Parathyroid adenoma (tissue), 2 donors: Measurements from ENCODE around the gene ZRANB3.
A peak's percentile ranks its signal among the peaks of the same experiment; 100 is the strongest.

Experiments
- H2AFZ ChIP-seq: fragments of 300-600 bp; sonication (generic); one replicate; pipeline ENCODE4 v1.7.0; 2017; ENCODE audit warnings: antibody characterized with exemption, mild to moderate bottlenecking
- H3K27ac ChIP-seq: fragments of 300-600 bp; sonication (generic); one replicate; pipeline ENCODE4 v1.7.0; 2017
- H3K27me3 ChIP-seq: fragments of 300-600 bp; sonication (generic); one replicate; pipeline ENCODE4 v1.7.0; 2017; ENCODE audit warnings: low read length; ENCODE audit not compliant: control insufficient read depth, insufficient read depth
- H3K36me3 ChIP-seq: fragments of 300-600 bp; sonication (generic); one replicate; pipeline ENCODE4 v1.7.0; 2017; ENCODE audit warnings: low read length; ENCODE audit not compliant: control insufficient read depth, insufficient read depth
- H3K4me1 ChIP-seq: fragments of 300-600 bp; sonication (generic); one replicate; pipeline ENCODE4 v1.7.0; 2017; ENCODE audit warnings: control low read depth
- H3K4me2 ChIP-seq: fragments of 300-600 bp; sonication (generic); one replicate; pipeline ENCODE4 v1.7.0; 2017; ENCODE audit warnings: low read length
- H3K4me3 ChIP-seq: fragments of 300-600 bp; sonication (generic); one replicate; pipeline ENCODE4 v1.7.0; 2017; ENCODE audit warnings: low read depth, low read length
- H3K79me2 ChIP-seq: fragments of 300-600 bp; sonication (generic); one replicate; pipeline ENCODE4 v1.7.0; 2017; ENCODE audit warnings: control low read depth
- H3K9ac ChIP-seq: fragments of 300-600 bp; sonication (generic); one replicate; pipeline ENCODE4 v1.7.0; 2017; ENCODE audit warnings: mild to moderate bottlenecking
- H3K9me3 ChIP-seq: fragments of 300-600 bp; sonication (generic); one replicate; pipeline ENCODE4 v1.7.0; 2017; ENCODE audit warnings: low read length; ENCODE audit not compliant: control insufficient read depth
- CTCF ChIP-seq: fragments of 300-600 bp; sonication (generic); IDR thresholded peaks from one replicate; pipeline ENCODE4 v1.7.0; 2017; ENCODE audit warnings: antibody characterized with exemption, mild to moderate bottlenecking
- donor health status: primary hyperparathyroidism.

Gene ZRANB3

GRCh38 chr2:135256531-135257260 lies 274.3 kb downstream of the ZRANB3 start:
- H3K27ac ChIP-seq, result no peak overlapping the region
- H3K4me3 ChIP-seq, result no peak overlapping the region
- TF ChIP-seq CTCF, result no peak
- H3K4me1 ChIP-seq, result peaks cover 10% of the 10 kb centered on the region
- H3K36me3 ChIP-seq, result no peaks in the 10 kb centered on the region
- H3K4me2 ChIP-seq, result no peak overlapping the region
- no peaks in the 10 kb centered on the region for H3K9me3 ChIP-seq
- H3K27me3 ChIP-seq, result no peaks in the 10 kb centered on the region
- no peak overlapping the region for H3K9ac ChIP-seq
- H3K79me2 ChIP-seq, result no peaks in the 10 kb centered on the region
- H2AFZ ChIP-seq, result no peak overlapping the region

GRCh38 chr2:135255208-135255607 lies 275.8 kb downstream of the ZRANB3 start:
- no peak overlapping the region for H3K27ac ChIP-seq
- no peaks in the 10 kb centered on the region for H3K36me3 ChIP-seq
- H3K9me3 ChIP-seq, result no peaks in the 10 kb centered on the region
- H2AFZ ChIP-seq, result no peak overlapping the region
- no peak overlapping the region for H3K9ac ChIP-seq
- TF ChIP-seq CTCF, result no peak
- H3K4me1 ChIP-seq, result peaks cover 10% of the 10 kb centered on the region
- H3K79me2 ChIP-seq, result no peaks in the 10 kb centered on the region
- no peak overlapping the region for H3K4me3 ChIP-seq
- H3K27me3 ChIP-seq, result no peaks in the 10 kb centered on the region
- no peak overlapping the region for H3K4me2 ChIP-seq

- no peak overlapping the region for H3K4me3 ChIP-seq
- no peak for TF ChIP-seq CTCF
- no peaks in the 10 kb centered on the region for H3K27me3 ChIP-seq
Measured at GRCh38 chr2:135252805-135253458, 278.1 kb downstream of the ZRANB3 start.

GRCh38 chr2:135248611-135249010 lies 282.4 kb downstream of the ZRANB3 start:
- Histone ChIP-seq H3K27me3 (no peaks in the 10 kb centered on the region), H3K9me3 (no peaks in the 10 kb centered on the region), H3K36me3 (no peaks in the 10 kb centered on the region), H3K4me1 (peaks cover 14% of the 10 kb centered on the region), H3K79me2 (no peaks in the 10 kb centered on the region), H2AFZ (no peak overlapping the region), H3K4me2 (no peak overlapping the region), H3K27ac (no peak overlapping the region), H3K4me3 (no peak overlapping the region), H3K9ac (no peak overlapping the region)
- no peak for TF ChIP-seq CTCF

More at GRCh38 chr2:135252805-135253458, 278.1 kb downstream of the ZRANB3 start:
- H3K4me1 ChIP-seq, result peaks cover 10% of the 10 kb centered on the region
- H3K9ac ChIP-seq, result no peak overlapping the region
- H3K36me3 ChIP-seq, result no peaks in the 10 kb centered on the region
- peak overlapping the region; percentile 27 for H2AFZ ChIP-seq
- H3K79me2 ChIP-seq, result no peaks in the 10 kb centered on the region
- H3K27ac ChIP-seq, result no peak overlapping the region
- H3K9me3 ChIP-seq, result no peaks in the 10 kb centered on the region
- no peak overlapping the region for H3K4me2 ChIP-seq
